ENCODE results near the gene CMIP.

Gene CMIP

DNA sequence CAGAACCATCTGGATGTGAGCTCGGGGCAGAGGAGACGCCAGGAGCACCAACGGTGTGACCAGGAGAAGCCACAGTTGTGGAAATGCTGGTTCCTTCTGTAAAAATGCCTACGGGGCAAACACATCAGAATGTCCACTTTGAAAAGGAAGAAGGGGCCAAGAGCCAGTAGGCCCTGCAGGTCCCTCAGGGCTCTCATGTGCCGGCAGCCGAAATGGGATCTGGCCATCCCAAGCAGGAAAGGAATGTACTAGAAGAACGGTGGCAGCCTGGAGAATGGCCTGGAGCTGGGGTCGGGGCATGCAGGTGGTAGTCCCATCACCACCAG is 172.4 kb downstream of the CMIP start:
- DNase-seq (ENCODE audit: low read depth in 2 of 2, low spot score in 1 of 2) = no peak

DNA sequence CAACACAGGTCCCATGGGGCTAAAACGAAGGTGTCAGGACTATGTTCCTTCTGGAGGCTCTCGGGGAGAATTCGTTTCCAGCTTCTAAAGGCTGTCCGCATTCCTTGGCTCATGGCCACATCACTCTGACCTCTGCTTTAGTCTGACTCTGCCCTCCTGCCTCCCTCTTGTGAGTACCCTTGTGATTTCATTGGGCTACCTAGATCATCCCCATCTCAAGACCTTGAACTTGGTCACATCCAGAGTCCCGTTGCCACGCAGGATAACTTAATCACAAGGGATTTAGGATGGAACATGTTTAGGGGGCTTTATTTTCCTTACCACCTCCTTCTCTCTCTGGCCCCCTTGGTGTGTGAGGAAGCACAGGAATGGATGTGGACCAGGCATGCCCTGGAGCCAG is 173.6 kb downstream of the CMIP start:
- no peak for DNase-seq (ENCODE audit: low read depth in 2 of 2, low spot score in 1 of 2)

DNA sequence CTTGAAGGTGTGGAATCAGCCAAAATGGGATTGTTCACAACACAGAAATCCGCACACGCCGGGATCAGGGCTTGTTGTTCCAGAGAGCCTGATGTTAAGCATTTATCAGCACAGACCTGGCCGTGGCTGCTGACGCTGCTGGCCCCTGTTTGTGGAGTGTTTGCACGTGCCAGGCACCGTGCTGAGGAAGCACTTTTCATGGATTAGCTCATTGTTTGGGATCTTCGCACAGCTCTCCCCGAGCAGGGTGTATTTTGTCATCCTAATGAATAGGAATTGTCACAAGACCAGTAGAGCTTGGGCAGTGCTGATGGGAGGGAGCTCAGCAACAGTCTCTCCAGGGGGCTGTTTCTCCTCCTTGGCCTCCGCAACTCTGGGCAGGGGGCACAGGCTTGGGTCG is 174.1 kb downstream of the CMIP start:
- no peak for DNase-seq (ENCODE audit: low read depth in 2 of 2, low spot score in 1 of 2)

DNA sequence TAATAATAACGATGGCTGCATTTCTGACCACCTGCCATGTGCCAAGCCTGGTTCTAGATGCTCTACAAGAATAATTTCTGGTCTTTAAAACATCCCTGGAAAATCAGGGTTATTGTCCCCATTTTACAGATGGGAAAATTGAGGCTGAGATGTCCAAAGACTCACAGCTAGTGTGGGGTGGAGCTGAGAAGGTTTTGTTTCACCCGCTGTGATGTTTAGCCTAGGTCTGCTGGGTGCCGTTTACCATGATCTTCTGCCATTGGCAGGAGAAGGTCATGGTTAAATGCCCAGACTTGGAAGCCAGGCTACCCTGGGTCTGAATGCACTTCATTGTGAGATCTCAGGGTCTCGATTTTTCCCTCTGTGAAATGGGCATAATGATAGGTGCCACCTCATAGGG is 175.4 kb downstream of the CMIP start:
- no peak for DNase-seq (ENCODE audit: low read depth in 2 of 2, low spot score in 1 of 2)

DNA sequence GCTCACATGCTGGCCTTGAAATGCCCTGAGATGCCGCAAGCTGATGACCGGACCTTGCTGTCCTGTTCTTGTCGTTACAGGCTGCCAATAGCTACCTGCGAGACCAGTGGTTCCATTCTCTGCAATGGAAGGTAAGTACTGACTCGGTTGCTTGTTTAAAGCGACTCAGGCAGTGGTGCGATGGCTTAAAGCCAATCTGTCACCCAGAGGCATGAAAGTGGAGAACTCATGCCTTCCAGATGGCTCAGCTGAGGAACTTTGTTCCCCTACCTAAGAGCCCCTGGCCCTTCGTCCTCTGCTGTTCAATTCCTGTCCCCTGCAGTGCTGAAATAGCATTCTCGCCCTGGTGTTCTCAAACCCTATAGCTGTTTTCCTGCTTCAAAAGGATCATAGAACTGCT is 176.2 kb downstream of the CMIP start:
- DNase-seq (ENCODE audit: low read depth in 2 of 2, low spot score in 1 of 2) = no peak

DNA sequence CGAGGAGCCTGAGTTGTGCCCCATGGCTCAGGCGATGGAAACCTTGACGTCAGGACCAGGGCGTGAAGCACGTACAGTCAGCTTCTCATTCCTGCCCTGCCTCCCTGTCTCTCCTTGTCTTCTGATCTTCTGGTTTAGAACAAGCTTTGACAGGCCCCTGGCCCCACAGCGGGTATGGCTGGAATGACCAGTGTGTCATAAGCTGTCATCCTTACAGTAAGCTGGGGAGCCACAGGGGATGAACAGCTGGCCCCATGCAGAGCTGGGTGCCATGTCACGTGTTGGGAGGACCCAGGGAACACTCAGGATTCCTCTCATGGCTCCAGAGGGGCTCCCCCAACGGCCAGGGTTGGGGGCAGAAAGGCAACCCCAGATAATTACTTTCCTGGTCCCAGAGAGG is 176.9 kb downstream of the CMIP start:
- no peak for DNase-seq (ENCODE audit: low read depth in 2 of 2, low spot score in 1 of 2)

DNA sequence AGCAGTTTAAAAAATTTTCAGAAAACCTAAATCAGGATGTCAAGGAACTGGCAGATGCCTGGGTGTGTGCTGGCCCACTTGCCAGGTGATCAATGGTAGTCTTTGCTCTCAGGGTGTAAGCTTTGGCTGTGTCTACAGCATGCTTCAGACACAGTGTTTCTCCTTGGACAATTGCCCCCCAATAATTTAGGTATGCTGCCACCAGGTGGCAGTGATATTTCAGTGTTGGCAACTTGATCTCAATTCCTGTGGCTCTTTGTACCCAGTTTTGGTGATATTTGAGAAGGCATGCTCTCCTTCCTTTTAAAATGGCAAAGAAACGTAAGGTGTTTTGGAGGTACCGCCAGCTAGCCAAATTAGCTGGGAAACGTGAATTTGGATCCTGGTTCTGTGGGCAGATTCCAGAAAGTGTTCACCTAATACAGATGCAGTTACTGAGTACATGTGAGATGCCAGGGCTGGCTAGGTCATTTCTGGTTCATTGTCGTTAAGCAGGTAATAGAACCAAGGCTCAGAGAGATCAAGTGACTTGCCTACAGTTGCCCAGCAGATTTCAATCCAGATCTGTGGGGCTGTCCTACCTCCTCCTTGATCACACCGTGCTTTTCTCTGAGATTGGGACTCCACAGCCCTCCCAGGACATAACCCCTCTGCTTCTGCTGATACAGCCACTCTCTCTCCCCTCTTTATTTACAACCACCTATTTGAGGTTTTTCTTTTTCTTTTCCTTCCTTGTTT is 178.9 kb downstream of the CMIP start:
- DNase-seq (ENCODE audit: low read depth in 2 of 2, low spot score in 1 of 2) = peak; percentile 23 to 24

DNA sequence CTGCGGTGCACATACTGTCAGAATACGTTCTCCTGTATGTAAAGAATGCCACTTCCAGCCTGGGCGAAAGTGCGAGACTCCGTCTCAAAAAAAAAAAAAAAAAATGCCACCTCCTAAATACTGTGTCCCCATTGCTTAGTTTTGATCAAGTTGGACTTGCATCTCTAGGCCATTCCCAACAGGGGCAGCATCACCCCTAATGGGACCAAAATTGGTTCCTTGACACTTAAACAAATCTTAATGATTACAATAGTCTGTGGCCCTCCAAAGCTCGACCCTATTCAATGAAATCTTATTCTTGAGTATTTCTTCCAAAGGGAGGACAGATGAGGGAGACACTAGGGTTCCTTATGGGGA is 179.8 kb downstream of the CMIP start:
- DNase-seq (ENCODE audit: low read depth in 2 of 2, low spot score in 1 of 2) = no peak

DNA sequence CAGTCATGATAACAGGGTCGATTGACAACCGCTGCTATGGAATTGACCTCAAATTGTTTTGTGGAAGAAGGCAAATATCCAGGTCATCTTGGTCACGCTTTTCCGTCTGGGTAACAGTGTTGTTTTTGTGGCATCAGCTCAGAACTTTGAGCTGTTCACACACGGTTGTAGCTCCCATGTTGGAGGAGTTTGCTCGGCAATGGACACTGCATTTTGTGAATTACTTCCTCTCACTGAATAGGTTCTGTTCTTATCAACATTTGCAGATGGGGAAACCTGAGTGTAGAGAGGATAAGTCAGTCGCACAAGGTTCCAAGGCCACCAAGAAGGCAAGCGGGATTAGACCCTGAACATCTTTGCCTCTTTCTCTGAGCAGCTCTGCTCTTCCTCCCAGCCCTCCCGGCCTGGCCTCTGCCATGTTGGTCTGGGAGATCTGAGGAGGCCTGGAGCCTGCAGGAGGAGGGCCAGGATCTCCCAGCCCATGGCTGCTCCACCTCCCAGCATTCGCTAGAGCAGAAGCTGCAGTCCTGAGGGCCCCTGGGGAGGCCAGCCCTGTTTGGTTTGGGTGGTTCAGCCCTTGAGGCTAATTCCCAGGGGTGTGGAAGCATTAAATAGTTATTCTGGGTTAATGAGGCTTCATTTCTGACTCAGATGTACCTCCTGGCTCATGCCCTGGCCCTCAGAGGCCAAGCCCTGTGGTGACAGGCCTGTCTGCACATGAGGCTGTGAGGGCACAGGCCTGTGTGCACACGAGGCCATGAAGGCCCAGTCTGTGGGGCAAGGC is 180.3 kb downstream of the CMIP start:
- DNase-seq (ENCODE audit: low read depth in 2 of 2, low spot score in 1 of 2) = no peak

DNA sequence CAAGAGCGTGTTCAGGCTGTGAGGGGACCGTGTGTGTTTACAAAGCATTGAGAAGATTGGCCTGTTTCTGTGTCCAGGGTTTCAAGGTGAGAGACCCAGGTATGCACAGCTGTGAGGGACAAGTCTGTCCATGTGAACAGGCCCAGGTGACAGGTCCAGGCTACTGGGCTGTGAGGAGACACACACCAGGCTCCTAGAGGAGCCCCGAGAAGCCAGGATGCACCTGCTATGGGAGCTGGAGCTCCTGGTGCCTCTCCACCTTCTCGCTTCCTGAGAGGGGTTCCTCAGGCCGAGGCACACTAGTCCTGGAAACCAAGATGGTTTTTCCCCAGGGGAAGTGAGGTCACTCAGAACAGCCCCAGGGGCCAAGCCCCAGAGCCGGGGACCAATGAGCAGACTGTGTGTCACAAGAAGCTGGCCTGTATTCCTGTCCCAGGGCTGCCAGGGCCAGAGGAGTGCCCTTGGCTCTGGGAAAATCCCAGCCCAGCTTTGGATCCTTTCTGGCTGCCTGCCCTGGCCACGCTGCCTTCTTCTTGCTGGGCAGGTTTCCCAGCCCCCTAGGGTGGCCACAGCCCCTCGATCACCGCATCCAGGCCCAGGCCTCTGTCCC is 181.0 kb downstream of the CMIP start:
- no peak for DNase-seq (ENCODE audit: low read depth in 2 of 2, low spot score in 1 of 2)

DNA sequence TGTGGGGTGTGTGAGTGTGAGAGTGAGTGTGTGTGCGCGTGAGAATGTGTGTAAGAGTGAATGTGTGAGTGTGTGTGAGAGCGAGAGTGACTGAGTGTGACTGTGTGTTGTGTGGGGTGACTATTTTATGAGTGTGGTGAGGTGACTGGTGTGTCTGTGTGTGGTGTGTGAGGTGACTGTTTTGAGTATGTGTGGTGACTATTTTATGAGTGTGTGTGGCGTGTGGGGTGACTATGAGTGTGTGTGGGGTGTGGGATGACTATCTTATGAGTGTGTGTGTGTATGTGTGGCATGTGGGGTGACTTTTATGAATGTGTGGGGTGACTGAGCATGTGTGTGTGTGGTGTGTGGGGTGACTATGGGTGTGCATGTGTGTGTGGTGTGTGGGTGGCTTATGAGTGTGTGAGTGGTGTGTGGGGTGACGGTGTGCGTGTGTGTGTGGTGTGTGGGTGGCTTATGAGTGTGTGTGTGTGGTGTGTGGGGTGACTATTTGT is 181.6 kb downstream of the CMIP start:
- no peak for DNase-seq (ENCODE audit: low read depth in 2 of 2, low spot score in 1 of 2)

DNA sequence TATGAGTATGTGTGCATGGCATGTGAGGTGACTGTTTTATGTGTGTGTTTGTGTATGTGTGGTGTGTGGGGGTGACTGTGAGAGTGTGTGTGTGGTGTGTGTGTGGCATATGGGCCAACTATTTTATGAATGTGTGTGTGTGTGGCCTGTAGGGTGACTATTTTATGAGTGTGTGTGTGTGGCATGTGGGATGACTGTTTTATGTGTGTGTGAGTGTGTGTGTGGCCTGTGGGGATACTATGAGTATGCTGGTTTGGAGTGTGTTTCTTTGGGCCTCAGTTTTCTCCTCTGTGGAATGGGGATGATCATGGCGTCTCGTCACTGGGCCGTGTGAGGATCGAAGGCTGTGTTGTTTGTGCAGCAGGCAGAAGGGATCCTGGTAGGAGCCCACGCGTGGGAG is 182.4 kb downstream of the CMIP start:
- DNase-seq (ENCODE audit: low read depth in 2 of 2, low spot score in 1 of 2) = no peak

DNA sequence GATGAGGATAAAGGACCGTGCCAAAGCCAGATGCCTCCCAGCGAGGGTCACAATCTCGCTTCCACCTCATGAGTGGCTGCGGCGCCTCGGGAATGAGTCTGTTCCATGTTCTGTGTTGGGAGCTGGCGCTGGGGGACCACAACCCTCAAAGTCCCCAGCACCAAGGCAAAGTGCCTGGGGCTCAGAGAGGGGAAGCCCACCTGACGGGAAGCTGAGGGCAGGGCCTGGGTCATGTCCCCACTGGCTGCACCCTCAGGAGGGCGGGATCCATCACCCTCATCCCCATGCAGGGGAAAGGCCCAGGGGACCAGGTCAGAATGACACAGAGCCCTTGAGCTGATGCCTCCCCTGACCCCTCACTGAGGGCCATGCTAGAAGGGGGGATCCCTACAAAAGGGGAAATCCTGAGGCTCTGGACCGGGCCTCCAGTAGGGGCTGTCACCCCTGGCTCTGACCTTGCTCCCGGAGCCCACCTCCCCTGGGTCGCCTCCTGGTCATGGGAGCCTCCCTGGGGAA is 183.2 kb downstream of the CMIP start:
- DNase-seq (ENCODE audit: low read depth in 2 of 2, low spot score in 1 of 2) = no peak

DNA sequence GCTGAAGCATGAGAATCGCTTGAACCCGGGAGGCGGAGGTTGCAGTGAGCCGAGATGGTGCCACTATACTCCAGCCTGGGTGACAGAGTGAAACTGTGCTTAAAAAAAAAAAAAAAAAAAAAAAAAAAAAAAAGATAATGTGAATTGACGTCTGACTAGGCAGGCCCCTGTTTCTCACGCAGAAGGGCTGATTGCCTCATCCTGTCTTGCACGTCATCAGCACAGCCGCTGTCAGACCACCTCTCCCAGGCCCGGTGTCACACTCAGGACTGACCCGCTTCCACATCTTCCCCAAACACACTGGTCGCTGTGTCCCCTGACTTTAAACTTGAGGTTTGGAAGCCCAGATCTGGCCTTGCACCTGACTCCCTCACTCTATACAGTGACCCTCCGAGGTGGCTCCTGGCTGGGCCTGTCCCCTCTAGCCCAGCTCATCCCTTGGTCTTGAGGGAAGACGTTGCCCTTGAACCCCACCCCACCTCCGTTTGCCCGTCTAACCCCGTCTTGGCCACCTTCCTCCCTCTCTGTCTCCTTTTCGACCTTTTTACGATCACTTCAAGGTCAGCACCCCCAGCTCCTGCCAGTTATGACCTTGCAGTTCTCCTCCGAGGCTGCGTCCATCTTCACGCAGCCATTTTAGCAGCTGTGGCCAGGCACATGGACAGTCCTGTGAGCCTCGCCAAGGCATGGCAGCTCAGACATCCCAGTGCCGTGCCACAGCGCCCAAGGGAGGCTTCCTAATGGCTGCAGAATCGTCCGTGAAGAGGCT is 184.6 kb downstream of the CMIP start:
- DNase-seq (ENCODE audit: low read depth in 2 of 2, low spot score in 1 of 2) = no peak

DNA sequence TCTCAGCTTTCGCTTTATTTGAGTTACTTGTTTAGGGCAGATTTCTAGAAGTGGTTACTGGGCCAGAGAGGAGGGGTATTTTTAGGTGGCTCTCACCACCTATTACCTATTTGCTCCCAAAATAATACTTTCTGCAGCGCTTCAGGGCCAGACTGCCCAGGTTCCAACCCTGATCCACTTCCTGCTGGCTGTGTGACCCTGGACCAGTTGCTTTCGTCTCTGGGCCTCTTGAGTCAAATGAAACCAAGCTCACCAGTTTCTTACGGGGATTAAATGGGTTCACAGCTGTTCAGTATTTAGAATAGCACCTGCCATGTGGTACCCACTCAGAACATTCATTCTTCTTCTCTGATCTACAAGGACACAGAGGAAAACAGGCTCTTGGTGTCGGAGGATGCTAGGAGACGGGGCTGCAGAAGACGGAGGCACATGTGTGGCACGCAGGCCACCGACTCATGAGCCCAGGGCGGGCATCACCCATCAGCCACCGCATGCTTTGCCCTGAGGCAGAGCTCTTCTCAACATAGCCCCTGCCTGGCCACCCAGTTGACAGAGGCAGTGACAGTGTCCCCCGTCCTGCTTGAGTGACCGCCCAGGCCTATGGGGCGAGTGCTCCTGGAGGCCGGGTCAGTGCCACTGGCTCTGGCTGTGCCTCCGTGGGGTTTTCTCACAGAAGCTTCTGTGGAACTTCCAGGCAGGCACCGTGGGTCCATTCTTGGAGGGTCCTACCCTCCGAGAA is 185.5 kb downstream of the CMIP start:
- DNase-seq (ENCODE audit: low read depth in 2 of 2, low spot score in 1 of 2) = no peak

DNA sequence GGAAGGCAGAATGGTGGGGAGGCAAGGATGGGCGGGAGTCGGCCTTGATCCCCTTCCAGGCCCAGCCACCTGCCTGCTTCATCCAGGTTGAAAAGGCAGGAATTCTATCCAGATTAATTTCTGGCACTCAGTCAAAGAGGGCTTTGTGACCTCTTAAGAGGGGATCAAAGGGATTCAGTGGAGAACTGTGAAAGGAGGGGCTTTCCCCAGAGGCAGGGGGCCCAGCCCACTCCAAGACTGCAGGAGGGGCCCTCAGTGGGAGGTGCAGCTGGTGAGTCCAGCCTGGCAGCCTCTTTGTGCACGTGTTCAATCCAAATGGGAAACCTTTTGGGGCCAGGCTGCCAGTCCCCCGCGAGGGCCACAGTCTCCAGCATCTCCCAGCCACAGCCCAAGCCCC is 186.0 kb downstream of the CMIP start:
- DNase-seq (ENCODE audit: low read depth in 2 of 2, low spot score in 1 of 2) = no peak

DNA sequence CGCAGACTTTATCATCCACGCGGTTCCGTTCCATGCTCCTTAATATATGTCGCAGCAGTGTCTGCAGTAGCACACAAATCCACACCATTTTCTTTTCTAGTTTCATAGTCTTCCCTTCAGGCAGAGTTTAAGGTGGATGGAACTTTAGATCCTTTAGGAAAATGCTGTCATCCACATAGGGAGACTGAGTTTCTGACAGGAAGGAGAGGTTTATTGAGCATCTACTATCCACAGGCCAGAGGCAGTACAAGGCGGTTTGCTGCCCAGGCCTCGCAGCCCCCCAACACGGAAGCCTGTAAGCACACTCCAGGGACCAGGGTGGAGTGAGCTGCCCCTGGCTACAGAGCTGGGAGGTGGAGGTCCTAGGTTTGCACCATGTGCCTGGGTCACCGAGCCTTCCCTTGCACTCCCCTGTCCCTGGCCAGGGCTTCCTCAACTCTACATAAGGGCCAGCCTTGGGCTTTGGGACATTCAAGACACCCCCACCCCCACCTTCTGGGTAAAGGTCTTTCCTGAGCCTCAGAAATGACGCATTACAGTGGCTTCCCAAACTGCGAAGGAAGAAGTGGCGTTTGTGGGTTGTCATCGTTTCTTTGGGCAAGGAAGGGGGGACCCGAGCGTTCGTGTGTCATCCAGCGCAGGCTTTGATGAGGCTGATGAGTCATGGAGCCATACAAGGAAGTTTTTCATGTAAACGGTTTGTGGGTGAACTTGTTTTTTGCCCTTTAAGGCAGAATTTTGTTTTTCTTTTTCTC is 188.0 kb downstream of the CMIP start:
- peak; percentile 47 to 74 for DNase-seq (ENCODE audit: low read depth in 2 of 2, low spot score in 1 of 2)

DNA sequence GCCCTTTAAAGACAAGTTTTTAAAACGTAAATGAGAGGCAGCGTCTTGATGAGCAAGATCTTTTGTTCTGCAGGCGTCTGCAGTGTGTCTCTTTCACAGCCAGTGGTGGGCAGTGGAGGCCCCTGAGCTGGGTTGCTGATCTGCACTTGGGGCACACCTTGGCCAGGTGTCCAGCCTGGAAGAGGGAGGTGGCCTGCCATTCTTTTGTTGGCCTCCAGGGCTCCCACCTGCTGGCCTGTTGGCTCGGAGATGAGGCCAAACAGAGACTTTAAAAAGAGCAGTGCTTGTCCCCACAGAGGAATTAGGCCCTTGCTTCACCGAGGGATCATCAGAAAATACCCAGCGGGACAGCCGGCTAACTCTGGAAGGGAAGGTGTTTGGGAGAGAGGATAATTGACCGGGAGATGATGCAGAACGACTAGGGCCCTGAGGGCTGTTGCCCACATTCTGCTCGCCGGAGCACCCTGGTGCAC is 188.6 kb downstream of the CMIP start:
- DNase-seq (ENCODE audit: low read depth in 2 of 2, low spot score in 1 of 2) = no peak

DNA sequence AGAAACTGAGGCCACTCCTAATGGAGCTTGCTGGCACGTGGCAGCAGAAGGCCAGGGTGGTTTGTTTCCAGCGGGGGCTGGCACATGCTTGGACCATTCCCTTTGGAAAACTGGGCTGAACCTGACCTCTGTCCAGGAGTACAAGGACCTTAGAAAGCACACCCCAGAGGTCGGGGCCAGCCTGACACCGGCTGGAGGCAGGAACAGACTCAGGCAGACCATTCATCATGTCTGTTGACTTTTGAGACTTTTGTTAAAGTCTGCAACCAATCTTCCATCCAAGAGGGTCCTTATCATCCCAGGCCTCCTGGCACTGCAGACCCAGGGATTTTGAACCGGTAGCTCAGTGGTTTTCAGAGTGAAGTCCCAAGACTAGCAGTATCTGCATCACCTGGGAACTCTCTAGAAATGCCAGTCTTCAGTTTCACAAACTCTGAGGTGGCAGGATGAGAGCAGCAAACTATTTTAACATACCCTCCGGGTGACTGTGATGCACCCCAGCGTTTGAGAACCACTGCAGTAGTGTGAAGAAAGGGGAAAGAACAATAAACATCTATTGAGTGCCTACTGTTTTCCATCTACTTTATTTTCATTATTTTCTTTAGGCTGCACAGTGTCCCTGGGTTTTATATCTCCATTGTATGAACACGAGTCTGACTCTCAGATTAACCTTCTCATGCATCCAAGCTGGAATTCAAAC is 189.2 kb downstream of the CMIP start:
- DNase-seq (ENCODE audit: low read depth in 2 of 2, low spot score in 1 of 2) = no peak

Data from stimulated activated CD8-positive, alpha-beta memory T cell treated with anti-CD3 and anti-CD28 coated beads, Interleukin-4, amount 100 ng/mL, for 4 hours (primary cell).